NT2/D1 (cell line): ENCODE measurements around the gene TMEM237.

Source experiments
- SUZ12 ChIP-seq: IDR thresholded peaks from 2 replicates; pipeline ENCODE4 v1.6.1; 2011; ENCODE audit not compliant: insufficient read length, insufficient read depth; ENCODE audit errors: extremely low read depth
- ZNF274 ChIP-seq: IDR thresholded peaks from 2 replicates; pipeline ENCODE4 v1.6.1; 2011; ENCODE audit warnings: mild to moderate bottlenecking, low read depth, low read length

- TF ChIP-seq ZNF274, result no peak
- no peak for TF ChIP-seq SUZ12
These were observed 41.9 kb upstream of the TMEM237 start for GRCh38 chr2:201685156-201685555.
